Renal cortical epithelial cell (primary cell): ENCODE data around the gene OXA1L. TPM values are rescaled to one million over a fixed set of nuclear protein-coding genes. Genes with fewer than 3 reads are reported as not detected.
"Not testable (repeated sequence)": the region's sequence is repeated elsewhere in the genome, so short reads cannot be mapped to it uniquely, and the experiment has no call there.

Experiments used
- DNase-seq: peaks from one replicate; pipeline ENCODE4 v3.0.0-alpha.2; 2011; ENCODE audit warnings: low read depth
- total RNA-seq: library from RNA; depleted of rRNA; stranded (reverse); fragments of >200 nt; gene quantifications from 2 replicates; pipeline ENCODE4 v1.2.3, GENCODE V29; 2014

The OXA1L gene
- total RNA-seq, result 28.8 and 42.4 TPM in 2 replicates

- DNase-seq, result peak; percentile 95
Observed at GRCh38 chr14:22766457-22767322, at the start of gene OXA1L. OXA1L (plus strand) TSS chr14:22766688; CDS start chr14:22766702, 14 bp downstream.

GRCh38 chr14:22718091-22718490 lies 48.4 kb upstream of the OXA1L start:
- DNase-seq, result no peak

DNA sequence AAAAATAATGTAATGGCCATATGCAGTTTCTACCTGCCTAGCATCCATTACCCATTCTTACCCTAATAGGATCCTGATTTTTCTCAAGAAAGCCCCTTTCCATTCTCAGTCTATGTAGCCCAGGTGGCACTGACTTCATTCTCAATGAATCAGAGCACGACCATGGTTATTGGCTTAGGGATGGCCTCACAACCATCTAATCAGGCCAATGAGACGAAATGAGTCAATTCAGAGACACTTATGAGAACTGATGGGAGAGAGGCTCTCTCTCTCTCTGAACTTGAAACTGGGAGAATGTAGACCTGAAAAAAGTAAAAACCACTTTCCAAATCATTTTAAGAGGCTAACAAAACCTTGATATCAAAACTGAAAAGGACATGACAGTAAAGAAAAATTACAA lies 45.3 kb upstream of the OXA1L start:
- no peak for DNase-seq

GRCh38 chr14:22723815-22724214 lies 42.7 kb upstream of the OXA1L start:
- DNase-seq, result no peak

DNA sequence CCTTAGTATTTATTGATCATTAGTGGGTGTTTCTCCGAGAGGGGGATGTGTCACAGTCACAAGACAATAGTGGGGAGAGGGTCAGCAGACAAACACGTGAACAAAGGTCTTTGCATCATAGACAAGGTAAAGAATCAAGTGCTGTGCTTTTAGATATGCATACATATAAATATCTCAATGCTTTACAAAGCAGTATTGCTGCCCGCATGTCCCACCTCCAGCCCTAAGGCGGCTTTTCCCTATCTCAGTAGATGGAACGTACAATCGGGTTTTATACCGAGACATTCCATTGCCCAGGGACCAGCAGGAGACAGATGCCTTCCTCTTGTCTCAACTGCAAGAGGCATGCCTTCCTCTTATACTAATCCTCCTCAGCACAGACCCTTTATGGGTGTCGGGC lies 41.6 kb upstream of the OXA1L start:
- DNase-seq, result not testable (repeated sequence)

DNA sequence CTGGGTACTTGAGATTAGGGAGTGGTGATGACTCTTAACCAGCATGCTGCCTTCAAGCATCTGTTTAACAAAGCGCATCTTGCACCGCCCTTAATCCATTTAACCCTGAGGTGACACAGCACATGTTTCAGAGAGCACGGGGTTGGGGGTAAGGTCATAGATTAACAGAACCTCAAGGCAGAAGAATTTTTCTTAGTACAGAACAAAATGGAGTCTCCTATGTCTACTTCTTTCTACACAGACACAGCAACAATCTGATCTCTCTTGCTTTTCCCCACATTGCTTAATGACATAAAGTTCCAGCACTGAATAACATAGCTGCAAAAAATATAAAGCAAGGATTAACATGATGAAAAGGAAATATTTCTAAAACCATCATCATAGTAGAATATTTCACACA lies 41.1 kb upstream of the OXA1L start:
- DNase-seq, result not testable (repeated sequence)

GRCh38 chr14:22726012-22726411 lies 40.5 kb upstream of the OXA1L start:
- no peak for DNase-seq

DNA sequence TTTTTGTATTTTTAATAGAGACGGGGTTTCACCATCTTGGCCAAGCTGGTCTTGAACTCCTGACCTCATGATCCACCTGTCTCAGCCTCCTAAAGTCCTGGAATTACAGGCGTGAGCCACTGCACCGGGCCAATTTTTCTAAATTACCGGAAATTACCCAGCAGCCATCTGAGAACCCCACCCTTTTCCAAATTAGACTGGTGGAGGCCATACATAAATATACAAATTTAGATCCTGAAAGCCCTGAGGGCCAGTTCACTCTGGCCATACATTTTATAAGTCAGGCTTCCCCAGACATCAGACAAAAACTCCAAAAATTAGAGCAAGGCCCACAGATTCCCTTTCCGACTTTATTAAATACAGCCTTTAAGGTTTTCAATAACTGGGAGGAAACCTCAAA lies 34.4 kb upstream of the OXA1L start:
- DNase-seq, result not testable (repeated sequence)

DNA sequence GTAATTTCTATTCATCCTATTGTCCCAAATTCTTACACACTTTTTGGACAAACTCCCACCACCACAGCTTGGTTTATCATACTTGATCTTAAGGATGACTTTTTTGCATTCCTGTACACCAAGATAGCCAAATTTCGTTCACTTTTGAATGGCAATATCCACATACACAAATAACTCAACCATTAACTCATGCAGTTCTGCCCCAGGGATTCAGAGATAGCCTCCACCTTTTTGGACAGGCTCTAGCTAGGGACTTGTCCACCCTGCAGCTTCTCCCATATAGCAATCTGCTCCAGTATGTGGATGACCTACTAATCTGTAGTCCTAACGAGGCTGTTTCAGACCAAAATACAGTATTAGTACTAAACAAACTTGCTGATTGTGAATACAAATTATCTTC lies 32.7 kb upstream of the OXA1L start:
- DNase-seq, result no peak

DNA sequence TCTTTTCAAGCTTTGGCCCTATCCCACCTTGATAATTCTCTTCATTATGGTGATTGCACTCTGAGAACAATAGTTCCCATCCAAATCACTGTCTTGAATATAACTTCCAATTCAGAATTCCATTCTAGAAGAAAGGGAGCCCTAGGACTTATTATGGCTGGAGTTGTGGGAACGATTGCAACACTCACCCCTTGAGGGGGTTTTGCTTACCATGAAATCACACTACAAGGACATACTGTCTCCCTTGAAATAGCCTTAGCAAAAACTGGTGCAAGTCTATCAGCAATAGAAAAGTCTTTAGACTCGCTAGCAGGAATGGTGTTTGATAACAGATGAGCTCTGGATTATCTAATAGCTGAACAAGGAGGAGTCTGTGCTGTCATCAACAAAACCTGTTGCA lies 31.4 kb upstream of the OXA1L start:
- DNase-seq, result peak; percentile 33

DNA sequence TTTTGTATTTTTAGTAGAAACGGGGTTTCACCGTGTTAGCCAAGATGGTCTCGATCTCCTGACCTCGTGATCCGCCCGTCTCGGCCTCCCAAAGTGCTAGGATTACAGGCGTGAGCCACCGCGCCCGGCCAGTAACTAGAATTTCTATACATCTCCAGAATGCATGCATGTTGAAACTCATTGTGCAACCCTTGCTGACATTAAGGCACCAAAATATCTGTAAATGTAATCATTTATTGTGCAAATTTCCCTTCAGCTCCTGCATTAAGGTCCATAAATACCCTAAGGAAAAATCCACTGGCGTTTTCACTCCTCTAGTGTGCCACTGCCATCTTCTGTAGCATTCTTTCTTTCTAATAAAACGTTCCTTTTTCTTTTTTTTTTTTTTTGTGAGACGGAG lies 30.1 kb upstream of the OXA1L start:
- not testable (repeated sequence) for DNase-seq

GRCh38 chr14:22737052-22737451 lies 29.4 kb upstream of the OXA1L start:
- peak; percentile 10 for DNase-seq

GRCh38 chr14:22739423-22739822 lies 27.1 kb upstream of the OXA1L start:
- DNase-seq, result peak; percentile 40

GRCh38 chr14:22740020-22740419 lies 26.5 kb upstream of the OXA1L start:
- DNase-seq, result no peak

- no peak for DNase-seq
Observed at GRCh38 chr14:22747769-22748168, 18.7 kb upstream of the OXA1L start.

DNA sequence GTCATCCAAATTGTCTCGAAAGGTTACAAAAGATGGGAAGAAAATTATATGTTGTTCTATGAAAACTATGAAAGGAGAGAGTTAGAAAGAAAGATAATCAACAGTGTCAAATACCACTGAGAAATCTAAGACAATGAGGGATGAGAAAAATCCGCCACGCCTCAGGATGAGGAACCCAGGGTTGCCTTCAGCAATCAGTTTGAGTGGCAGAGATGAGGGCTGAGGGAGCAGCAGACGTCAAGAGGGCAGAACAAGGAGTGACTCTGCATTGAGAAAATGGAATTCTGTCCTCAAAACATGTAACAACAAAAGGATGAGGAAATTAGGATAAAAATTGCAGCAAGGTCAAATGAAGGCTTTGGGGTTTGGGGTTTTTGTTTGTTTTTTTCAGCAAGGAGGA lies 18.3 kb upstream of the OXA1L start:
- DNase-seq, result no peak

GRCh38 chr14:22748631-22749068 lies 17.8 kb upstream of the OXA1L start:
- DNase-seq, result no peak

GRCh38 chr14:22752422-22752821 lies 14.1 kb upstream of the OXA1L start:
- no peak for DNase-seq

DNA sequence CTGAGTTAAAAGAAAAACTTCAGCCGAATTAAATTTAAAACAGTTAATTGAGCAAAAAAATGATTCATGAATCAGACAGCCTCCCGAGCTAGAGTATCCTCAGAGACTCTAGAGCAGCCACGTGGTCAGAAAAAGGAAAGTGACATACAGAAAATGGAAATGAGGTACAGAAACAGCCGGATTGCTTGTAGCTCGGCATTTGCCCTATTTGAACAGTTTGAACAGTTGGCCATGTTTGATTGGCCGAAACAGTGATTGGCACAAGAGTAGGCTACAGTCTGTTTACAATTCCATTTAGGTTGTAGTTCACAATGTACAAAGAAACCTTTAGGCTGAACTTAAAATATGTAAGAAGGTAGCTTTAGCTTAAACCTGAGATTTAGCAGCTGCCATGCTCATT lies 12.9 kb upstream of the OXA1L start:
- DNase-seq, result no peak

DNA sequence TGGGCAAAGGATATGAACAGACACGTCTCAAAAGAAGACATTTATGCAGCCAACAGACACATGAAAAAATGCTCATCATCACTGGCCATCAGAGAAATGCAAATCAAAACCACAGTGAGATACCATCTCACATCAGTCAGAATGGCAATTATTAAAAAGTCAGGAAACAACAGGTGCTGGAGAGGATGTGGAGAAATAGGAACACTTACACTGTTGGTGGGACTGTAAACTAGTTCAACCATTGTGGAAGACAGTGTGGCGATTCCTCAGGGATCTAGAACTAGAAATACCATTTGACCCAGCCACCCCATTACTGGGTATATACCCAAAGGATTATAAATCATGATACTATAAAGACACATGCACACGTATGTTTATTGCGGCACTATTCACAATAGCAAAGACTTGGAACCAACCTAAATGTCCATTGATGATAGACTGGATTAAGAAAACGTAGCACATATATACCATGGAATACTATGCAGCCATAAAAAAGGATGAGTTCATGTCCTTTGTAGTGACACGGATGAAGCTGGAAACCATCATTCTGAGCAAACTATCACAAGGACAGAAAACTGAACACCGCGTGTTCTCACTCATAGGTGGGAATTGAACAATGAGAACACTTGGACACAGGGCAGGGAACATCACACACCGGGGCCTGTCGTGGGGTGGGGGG lies 8.4 kb upstream of the OXA1L start:
- DNase-seq, result not testable (repeated sequence)

DNA sequence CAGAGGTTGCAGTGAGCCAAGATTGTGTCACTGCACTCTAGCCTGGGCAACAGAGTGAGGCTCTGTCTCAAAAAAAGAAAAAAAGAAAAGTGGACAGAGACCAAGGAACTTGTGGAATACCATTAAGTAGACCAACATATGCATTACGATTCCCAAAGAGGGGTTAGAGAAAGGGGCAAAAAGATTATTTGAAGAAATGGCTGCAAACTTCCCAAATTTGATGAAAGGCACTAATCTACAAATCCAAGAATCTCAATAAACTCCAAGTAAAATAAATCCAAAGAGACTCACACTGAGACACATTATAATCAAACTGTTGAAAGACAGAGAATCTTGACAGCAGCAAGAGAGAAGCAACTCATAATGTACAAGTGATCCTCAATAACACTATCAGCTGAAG lies 4.8 kb upstream of the OXA1L start:
- no peak for DNase-seq

DNA sequence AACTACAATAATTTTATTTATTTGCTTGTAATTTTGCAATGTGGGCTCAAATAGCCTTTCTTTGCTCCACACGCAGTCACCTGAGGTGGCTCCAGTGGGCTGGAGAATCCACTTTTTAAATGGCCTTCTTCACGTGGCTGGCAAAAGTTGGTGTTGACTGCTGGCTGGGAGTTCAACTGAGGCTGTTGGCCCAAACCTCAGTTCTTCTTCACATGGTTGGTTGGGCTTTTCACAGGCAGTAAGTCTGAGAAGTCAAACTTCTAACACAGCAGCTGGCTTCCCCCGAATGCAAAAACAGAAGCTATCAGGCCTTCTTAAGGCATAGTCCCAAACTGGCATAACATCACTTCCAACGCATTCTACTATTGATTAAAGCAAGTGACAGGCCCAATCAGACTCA lies 2.1 kb upstream of the OXA1L start:
- no peak for DNase-seq

DNA sequence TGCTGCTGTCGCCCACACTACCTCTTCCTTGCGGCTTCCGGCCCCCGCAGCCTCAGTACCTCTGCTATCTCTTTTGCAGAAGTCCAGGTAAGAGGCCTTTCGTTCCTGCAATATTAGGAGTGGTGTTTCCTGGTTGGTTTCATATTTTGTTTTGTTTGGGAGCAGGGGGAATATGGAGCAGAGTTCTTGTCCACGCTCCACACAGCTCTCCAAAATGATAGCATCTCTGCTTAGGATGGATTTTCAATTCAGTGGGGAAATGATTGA lies 768 bp downstream of the OXA1L start:
- DNase-seq, result no peak
